OCI-LY1 (cell line): Measurements from ENCODE around the gene NOP56.

Experiments
- H2AFZ ChIP-seq: fragments of 200-600 bp; sonication (generic), shearing (Covaris generic); 2 replicates; pipeline ENCODE4 v1.6.0; 2014; ENCODE audit warnings: antibody characterized with exemption, mild to moderate bottlenecking, low read length
- H3F3A ChIP-seq: fragments of 200-600 bp; sonication (generic), shearing (Covaris generic); 2 replicates; pipeline ENCODE4 v1.6.0; 2014; ENCODE audit warnings: mild to moderate bottlenecking, antibody characterized with exemption, low read length, moderate library complexity; ENCODE audit not compliant: insufficient read depth
- H3K27ac ChIP-seq: fragments of 200-600 bp; sonication (generic); 2 replicates; pipeline ENCODE4 v1.5.1; 2014; ENCODE audit warnings: low read length, mixed run types, mild to moderate bottlenecking, low read depth; ENCODE audit not compliant: poor library complexity, severe bottlenecking
- H3K27me3 ChIP-seq: fragments of 200-600 bp; sonication (generic); 2 replicates; pipeline ENCODE4 v1.6.0; 2014; ENCODE audit warnings: antibody characterized with exemption, mild to moderate bottlenecking, low read length, moderate library complexity; ENCODE audit not compliant: insufficient read depth
- H3K36me3 ChIP-seq: fragments of 200-600 bp; sonication (generic); 2 replicates; pipeline ENCODE4 v1.6.1; 2014; ENCODE audit warnings: mild to moderate bottlenecking, antibody characterized with exemption, low read length, moderate library complexity, mixed read lengths; ENCODE audit not compliant: insufficient read depth
- H3K4me1 ChIP-seq: fragments of 200-600 bp; sonication (generic); 2 replicates; pipeline ENCODE4 v1.5.1; 2014; ENCODE audit warnings: mild to moderate bottlenecking, low read length, moderate library complexity; ENCODE audit not compliant: insufficient read depth, severe bottlenecking
- H3K4me2 ChIP-seq: fragments of 200-600 bp; sonication (generic), shearing (Covaris generic); 2 replicates; pipeline ENCODE4 v1.6.1; 2014; ENCODE audit warnings: low read length
- H3K4me3 ChIP-seq: fragments of 200-600 bp; sonication (generic); 2 replicates; pipeline ENCODE4 v1.5.1; 2014; ENCODE audit warnings: low read length, low read depth, mild to moderate bottlenecking, mixed read lengths; ENCODE audit not compliant: poor library complexity, severe bottlenecking
- H3K79me2 ChIP-seq: fragments of 200-600 bp; shearing (Covaris generic); 2 replicates; pipeline ENCODE4 v1.6.1; 2016; ENCODE audit warnings: mixed run types, low read length, mixed read lengths; ENCODE audit not compliant: insufficient read depth
- H3K9ac ChIP-seq: fragments of 200-600 bp; sonication (generic), shearing (Covaris generic); 2 replicates; pipeline ENCODE4 v1.6.1; 2014; ENCODE audit warnings: mild to moderate bottlenecking, low read length, mixed read lengths
- H3K9me2 ChIP-seq: fragments of 200-600 bp; sonication (generic), shearing (Covaris generic); 2 replicates; pipeline ENCODE4 v1.6.1; 2014; ENCODE audit warnings: low read depth, mild to moderate bottlenecking, low read length, mixed read lengths
- H3K9me3 ChIP-seq: fragments of 200-600 bp; shearing (Covaris generic); 2 replicates; pipeline ENCODE4 v1.6.1; 2014; ENCODE audit warnings: low read length, mixed read lengths
- H4K20me1 ChIP-seq: fragments of 200-600 bp; sonication (generic), shearing (Covaris generic); 2 replicates; pipeline ENCODE4 v1.6.0; 2016; ENCODE audit warnings: mild to moderate bottlenecking, low read length; ENCODE audit not compliant: insufficient read depth
- CTCF ChIP-seq: fragments of 200-600 bp; sonication (generic), shearing (Covaris generic); IDR thresholded peaks from 2 replicates; pipeline ENCODE4 v1.5.1; 2017; ENCODE audit warnings: mild to moderate bottlenecking, antibody characterized with exemption, low read length, moderate library complexity, mixed read lengths
- EZH2 ChIP-seq: fragments of 200-600 bp; sonication (generic), shearing (Covaris generic); IDR thresholded peaks from 2 replicates; pipeline ENCODE4 v1.8.0; 2017; ENCODE audit warnings: borderline replicate concordance, mixed run types, mild to moderate bottlenecking, antibody characterized with exemption, low read length, moderate library complexity, mixed read lengths

NOP56 gene

GRCh38 chr20:2706688-2707352, 54.4 kb downstream of the NOP56 start:
- no peaks in the 10 kb centered on the region for H3K9me3 ChIP-seq
- H3F3A ChIP-seq, result no peaks in the 10 kb centered on the region
- H2AFZ ChIP-seq, result no peak overlapping the region
- no peaks in the 10 kb centered on the region for H3K36me3 ChIP-seq
- no peaks in the 10 kb centered on the region for H3K4me1 ChIP-seq
- TF ChIP-seq CTCF, result no peak
- TF ChIP-seq EZH2, result no peak
- H3K27me3 ChIP-seq, result no peaks in the 10 kb centered on the region
- no peak overlapping the region for H3K9ac ChIP-seq
- no peak overlapping the region for H3K27ac ChIP-seq
- H4K20me1 ChIP-seq, result no peaks in the 10 kb centered on the region
- no peak overlapping the region for H3K4me2 ChIP-seq
- no peak overlapping the region for H3K4me3 ChIP-seq
- no peaks in the 10 kb centered on the region for H3K79me2 ChIP-seq
- no peaks in the 10 kb centered on the region for H3K9me2 ChIP-seq

GRCh38 chr20:2707353-2708072, 55.1 kb downstream of the NOP56 start:
- Histone ChIP-seq H3K9me2 (no peaks in the 10 kb centered on the region), H4K20me1 (no peaks in the 10 kb centered on the region)

More at GRCh38 chr20:2707353-2708072, 55.1 kb downstream of the NOP56 start:
- H3K9me3 ChIP-seq, result no peaks in the 10 kb centered on the region
- H3K9ac ChIP-seq, result no peak overlapping the region
- H3K27ac ChIP-seq, result no peak overlapping the region
- no peaks in the 10 kb centered on the region for H3K79me2 ChIP-seq
- no peaks in the 10 kb centered on the region for H3F3A ChIP-seq
- no peaks in the 10 kb centered on the region for H3K4me1 ChIP-seq
- H3K4me3 ChIP-seq, result no peak overlapping the region
- no peaks in the 10 kb centered on the region for H3K27me3 ChIP-seq
- H3K4me2 ChIP-seq, result no peak overlapping the region
- TF ChIP-seq EZH2, result no peak
- TF ChIP-seq CTCF, result no peak
- H3K36me3 ChIP-seq, result no peaks in the 10 kb centered on the region
- H2AFZ ChIP-seq, result no peak overlapping the region
